ENCODE measurements around the gene IFNAR1. TPM values are rescaled to one million over a fixed set of nuclear protein-coding genes. Genes with fewer than 3 reads are reported as not detected.
"Not testable (repeated sequence)": the region's sequence is repeated elsewhere in the genome, so short reads cannot be mapped to it uniquely, and the experiment has no call there.

IFNAR1 gene
- total and polyA plus RNA-seq, 7 experiments from 2014 or later: 24.7 to 76.2 (median 56.9) TPM

DNA sequence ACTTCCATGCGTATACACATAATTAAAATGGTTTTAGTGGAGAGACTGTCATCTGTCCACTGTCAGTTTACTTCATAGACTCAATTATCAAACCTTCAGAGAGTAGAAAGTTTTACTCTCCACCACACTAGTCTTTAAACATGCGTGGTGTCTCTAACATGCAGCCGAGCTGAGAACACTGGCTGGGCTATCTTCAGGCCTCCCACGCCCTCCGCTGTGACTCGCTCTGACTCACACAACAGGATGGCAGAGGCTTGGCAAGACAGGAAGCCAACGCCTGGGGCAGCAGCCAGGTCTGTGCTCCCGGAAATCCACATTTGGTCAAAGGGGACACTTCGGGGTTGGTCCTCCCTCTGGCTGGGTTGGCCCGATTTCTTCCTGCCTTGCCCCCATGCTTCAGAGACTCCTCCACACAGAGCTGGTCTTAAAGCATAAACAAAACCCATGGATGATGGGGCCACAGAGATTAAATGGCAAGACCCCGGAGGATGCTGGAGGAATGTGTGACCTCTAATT, 55.8 kb downstream of the IFNAR1 start:
- H3K9me3 ChIP-seq (ENCODE audit: control insufficient read depth in 2 of 3, low read length in 3 of 3): no peaks in the 10 kb centered on the region
- no peaks in the 10 kb centered on the region for H3K36me3 ChIP-seq (ENCODE audit: control insufficient read depth in 2 of 3, insufficient read depth in 3 of 3, low read length in 3 of 3)
- Mint-ChIP-seq H3K4me3 (peak overlapping the region; percentile 34 to 98 (median 66)), H3K36me3 (peaks cover 0 to 2% (median 0%) of the 10 kb centered on the region in 5 donors), H3K9me3 (no peaks in the 10 kb centered on the region), H3K4me1 (peaks cover 48 to 70% (median 63%) of the 10 kb centered on the region in 7 donors), H3K27me3 (peaks cover 0 to 40% (median 0%) of the 10 kb centered on the region in 5 donors), H3K27ac (peak overlapping the region; percentile 69 to 91 (median 87))
- H3K27me3 ChIP-seq (ENCODE audit: control insufficient read depth in 2 of 2, insufficient read depth in 2 of 2, low read length in 2 of 2): peaks cover 0 to 6% of the 10 kb centered on the region in 2 donors
- H3K4me1 ChIP-seq (ENCODE audit: control insufficient read depth in 2 of 2, insufficient read depth in 2 of 2, low read length in 2 of 2): peaks cover 45 to 60% of the 10 kb centered on the region in 2 donors
- ATAC-seq: peak; percentile 78
- DNase-seq: peak; percentile 46 to 81 (median 63)
- peak overlapping the region; percentile 53 for H3K27ac ChIP-seq (ENCODE audit: low read depth, low read length)
- ChIA-PET CTCF (interaction anchor here (0.6 to 2.2 kb wide), 7 partner anchors 9 to 198 kb away, joined by 4 to 9 read pairs (median 6); no protein-coding TSS in a partner anchor), POLR2A (interaction anchor here (0.6 to 2.6 kb wide), 9 partner anchors 9 to 99 kb away, joined by 3 to 31 read pairs (median 3); partner anchors contain the start of genes IFNAR1 and TMEM50B)
- peak overlapping the region; percentile 0 for H3K4me3 ChIP-seq (ENCODE audit: low read length)
- intact Hi-C loops (cut with micrococcal nuclease): loop anchor here in 1 of 2 donors (1.0 to 5.0 kb wide), 5 partner anchors 18 to 448 kb away; partner anchors contain the start of genes GART, IFNAR1 and SON

DNA sequence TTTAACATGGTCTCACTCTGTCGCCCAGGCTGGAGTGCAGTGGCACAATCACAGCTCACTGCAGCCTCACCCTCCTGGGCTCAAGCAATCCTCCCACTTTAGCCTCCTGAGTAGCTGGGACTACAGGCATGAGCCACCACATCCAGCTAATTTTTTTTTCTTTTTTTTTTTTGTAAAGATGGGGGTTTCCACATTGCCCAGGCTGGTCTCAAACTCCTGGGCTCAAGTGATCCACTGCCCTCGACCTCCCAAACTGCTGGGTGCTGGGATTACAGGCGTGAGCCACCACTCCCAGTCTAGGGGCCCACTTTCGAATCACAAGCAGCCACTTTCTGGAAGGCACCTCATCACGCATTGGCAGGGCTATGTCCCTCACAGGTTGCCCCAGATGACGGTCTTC, 56.6 kb downstream of the IFNAR1 start:
- not testable (repeated sequence) for H3K36me3 ChIP-seq (ENCODE audit: control insufficient read depth in 2 of 3, insufficient read depth in 3 of 3, low read length in 3 of 3); H3K9me3 ChIP-seq (ENCODE audit: control insufficient read depth in 2 of 3, low read length in 3 of 3); H3K27me3 ChIP-seq (ENCODE audit: control insufficient read depth in 2 of 2, insufficient read depth in 2 of 2, low read length in 2 of 2); H3K4me3 ChIP-seq (ENCODE audit: low read length); H3K36me3 Mint-ChIP-seq; ATAC-seq; H3K9me3 Mint-ChIP-seq; DNase-seq
- peak overlapping the region in 8 of 9 donors; percentile 80 to 91 (median 87) for H3K27ac Mint-ChIP-seq
- H3K27me3 Mint-ChIP-seq: peaks cover 0 to 43% (median 0%) of the 10 kb centered on the region in 5 donors
- peak overlapping the region; percentile 53 for H3K27ac ChIP-seq (ENCODE audit: low read depth, low read length)
- POLR2A ChIA-PET: interaction anchor here (0.7 to 2.6 kb wide), 6 partner anchors 8 to 174 kb away, joined by 3 to 31 read pairs (median 4); no protein-coding TSS in a partner anchor
- peak overlapping the region in 6 of 10 donors; percentile 72 to 98 (median 82) for H3K4me3 Mint-ChIP-seq
- intact Hi-C loops (cut with micrococcal nuclease): loop anchor here in 1 of 2 donors (5.0 kb wide), 3 partner anchors 36 to 449 kb away; partner anchors contain the start of genes GART and SON
- peaks cover 46 to 61% of the 10 kb centered on the region in 2 donors for H3K4me1 ChIP-seq (ENCODE audit: control insufficient read depth in 2 of 2, insufficient read depth in 2 of 2, low read length in 2 of 2)
- H3K4me1 Mint-ChIP-seq: peaks cover 51 to 76% (median 64%) of the 10 kb centered on the region in 7 donors
- CTCF ChIA-PET: interaction anchor here (1.1 to 2.2 kb wide), 3 partner anchors 53 to 197 kb away, joined by 5 to 6 read pairs (median 5); no protein-coding TSS in a partner anchor

DNA sequence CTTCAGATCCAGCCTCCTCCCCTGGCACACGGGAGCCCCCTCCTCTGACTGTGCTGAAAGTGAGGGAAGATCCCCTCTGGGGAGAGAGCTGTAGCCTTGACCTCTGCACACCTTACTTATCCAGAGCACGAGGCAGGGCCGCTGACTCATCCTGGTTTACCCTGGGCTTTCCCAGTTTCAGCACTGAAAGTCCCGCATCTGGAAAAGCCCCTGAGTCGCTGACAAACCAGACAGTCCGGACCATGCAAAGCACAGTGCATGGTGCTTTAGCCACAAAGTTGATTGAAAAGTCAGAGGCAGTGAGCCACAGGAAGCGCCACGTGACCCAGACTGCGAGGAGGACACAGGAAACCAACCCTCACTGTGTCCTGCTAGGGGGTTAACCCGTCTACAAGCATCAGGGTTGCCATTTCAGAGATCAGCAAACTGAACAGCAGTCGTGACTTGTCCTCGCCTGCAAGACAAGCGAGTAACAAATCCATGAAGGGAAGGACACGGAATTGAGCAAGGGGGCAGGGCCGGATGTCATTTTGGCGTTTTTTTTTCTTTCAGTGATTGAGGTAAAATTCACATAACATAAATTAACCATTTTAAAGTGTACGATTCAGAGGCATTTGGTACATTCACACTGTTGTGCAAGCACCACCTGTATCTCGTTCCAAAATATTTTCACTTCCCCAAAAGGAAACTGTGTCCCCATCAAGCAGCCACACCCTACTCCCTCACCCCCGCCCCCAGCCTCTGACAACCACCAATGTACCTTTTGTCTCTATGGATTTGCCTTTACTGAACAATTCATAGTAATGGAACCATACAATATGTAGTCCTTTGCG, 58.5 kb downstream of the IFNAR1 start:
- Histone ChIP-seq H3K27ac (ENCODE audit: low read depth, low read length) (peak overlapping the region; percentile 41), H3K4me1 (ENCODE audit: control insufficient read depth in 2 of 2, insufficient read depth in 2 of 2, low read length in 2 of 2) (peaks cover 46 to 61% of the 10 kb centered on the region in 2 donors), H3K27me3 (ENCODE audit: control insufficient read depth in 2 of 2, insufficient read depth in 2 of 2, low read length in 2 of 2) (no peaks in the 10 kb centered on the region), H3K9me3 (ENCODE audit: control insufficient read depth in 2 of 3, low read length in 3 of 3) (no peaks in the 10 kb centered on the region), H3K36me3 (ENCODE audit: control insufficient read depth in 2 of 3, insufficient read depth in 3 of 3, low read length in 3 of 3) (no peaks in the 10 kb centered on the region), H3K4me3 (ENCODE audit: low read length) (peak overlapping the region; percentile 57)
- ChIA-PET CTCF (no interaction called here), POLR2A (interaction anchor here (1.6 to 3.7 kb wide), 3 partner anchors 19 to 21 kb away, joined by 8 to 16 read pairs (median 10); partner anchors contain the start of gene IFNGR2)
- H3K27ac Mint-ChIP-seq: peak overlapping the region; percentile 64 to 97 (median 87)
- peaks cover 53 to 76% (median 65%) of the 10 kb centered on the region in 7 donors for H3K4me1 Mint-ChIP-seq
- intact Hi-C loops (cut with micrococcal nuclease): loop anchor here (1.0 to 5.0 kb wide), 8 partner anchors 20 to 451 kb away; partner anchors contain the start of genes GART (in 1 of the 2), IFNAR1 (in 1 of the 2), IFNGR2 (in 1 of the 2) and SON (in 1 of the 2)
- peaks cover 0 to 3% (median 0%) of the 10 kb centered on the region in 5 donors for H3K36me3 Mint-ChIP-seq
- H3K9me3 Mint-ChIP-seq: no peaks in the 10 kb centered on the region
- DNase-seq (peak in 7 of 9 donors; percentile 34 to 77 (median 41)), ATAC-seq (peak; percentile 65)
- peaks cover 0 to 43% (median 0%) of the 10 kb centered on the region in 5 donors for H3K27me3 Mint-ChIP-seq
- peak overlapping the region; percentile 80 to 98 (median 88) for H3K4me3 Mint-ChIP-seq

DNA sequence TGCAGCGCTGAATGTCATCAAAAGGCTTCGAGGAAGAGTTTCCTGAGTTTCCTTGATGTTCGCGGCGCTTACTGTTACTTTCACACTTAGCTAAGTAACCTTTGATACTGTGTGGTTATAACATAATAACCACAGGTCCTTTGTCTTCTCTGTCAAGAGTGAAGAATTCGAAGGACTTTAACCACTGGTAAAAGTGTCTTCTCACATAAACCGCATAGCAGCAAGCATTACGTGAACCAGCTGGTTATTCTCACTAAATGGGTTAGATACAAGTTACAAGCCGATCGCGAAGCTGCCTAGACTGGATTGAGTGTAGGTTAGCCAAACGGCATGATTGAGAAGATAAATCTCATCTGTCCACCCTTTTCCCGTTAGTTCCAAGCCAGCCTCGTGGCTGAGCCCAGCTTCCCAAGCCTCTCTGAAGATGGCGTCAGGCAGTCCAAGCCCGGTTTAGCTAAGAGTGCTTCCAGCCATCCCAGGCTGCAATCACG, 60.1 kb downstream of the IFNAR1 start:
- H3K27me3 Mint-ChIP-seq: peaks cover 0 to 50% (median 0%) of the 10 kb centered on the region in 5 donors
- Histone ChIP-seq H3K27me3 (ENCODE audit: control insufficient read depth in 2 of 2, insufficient read depth in 2 of 2, low read length in 2 of 2) (no peaks in the 10 kb centered on the region), H3K4me1 (ENCODE audit: control insufficient read depth in 2 of 2, insufficient read depth in 2 of 2, low read length in 2 of 2) (peaks cover 45 to 54% of the 10 kb centered on the region in 2 donors), H3K36me3 (ENCODE audit: control insufficient read depth in 2 of 3, insufficient read depth in 3 of 3, low read length in 3 of 3) (no peaks in the 10 kb centered on the region), H3K27ac (ENCODE audit: low read depth, low read length) (peak overlapping the region; percentile 5), H3K4me3 (ENCODE audit: low read length) (peak overlapping the region; percentile 22), H3K9me3 (ENCODE audit: control insufficient read depth in 2 of 3, low read length in 3 of 3) (no peaks in the 10 kb centered on the region)
- peak overlapping the region; percentile 63 to 91 (median 80) for H3K27ac Mint-ChIP-seq
- intact Hi-C loops (cut with micrococcal nuclease): loop anchor here (1.0 to 5.0 kb wide), 5 partner anchors 18 to 613 kb away; partner anchors contain the start of genes GART (in 1 of the 2), IFNGR2 (in 1 of the 2) and SON (in 1 of the 2)
- POLR2A ChIA-PET: interaction anchor here (0.8 to 3.7 kb wide), 14 partner anchors 8 to 195 kb away, joined by 3 to 22 read pairs (median 4); partner anchors contain the start of genes IFNAR1 and IFNGR2
- ATAC-seq (peak; percentile 59), DNase-seq (peak in 7 of 9 donors; percentile 56 to 77 (median 70))
- CTCF ChIA-PET: interaction anchor here (0.6 to 2.1 kb wide), 8 partner anchors 10 to 188 kb away, joined by 3 to 9 read pairs (median 4); no protein-coding TSS in a partner anchor
- peaks cover 54 to 66% (median 58%) of the 10 kb centered on the region in 7 donors for H3K4me1 Mint-ChIP-seq
- no peaks in the 10 kb centered on the region for H3K9me3 Mint-ChIP-seq
- peaks cover 0 to 3% (median 0%) of the 10 kb centered on the region in 5 donors for H3K36me3 Mint-ChIP-seq
- peak overlapping the region; percentile 68 to 98 (median 82) for H3K4me3 Mint-ChIP-seq

DNA sequence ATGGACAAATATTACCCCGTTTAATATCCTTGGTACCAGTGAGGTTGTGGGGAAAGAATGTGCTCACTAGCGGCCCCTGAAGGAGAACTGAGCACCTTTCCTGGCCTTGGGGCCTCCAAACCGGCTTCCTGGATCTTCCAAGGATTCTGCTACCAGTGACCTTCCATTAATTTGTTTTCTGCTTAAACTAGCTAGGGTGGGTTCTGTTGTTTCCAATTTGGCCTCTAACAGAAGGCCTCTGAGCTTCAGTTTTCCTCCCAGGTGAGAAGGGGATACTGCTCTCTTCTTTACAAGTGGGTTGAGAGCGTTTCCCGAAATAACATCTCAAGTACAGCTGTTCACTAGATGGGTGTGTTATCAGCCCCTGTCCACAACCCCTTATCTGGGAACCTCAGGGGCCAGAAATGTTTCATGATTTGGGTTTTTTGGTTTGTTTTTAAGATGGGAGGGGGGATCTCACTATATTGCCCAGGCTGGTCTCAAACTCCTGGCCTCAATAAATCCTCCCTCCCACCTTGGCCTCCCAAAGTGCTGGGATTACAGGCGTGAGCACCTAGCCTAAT, 61.5 kb downstream of the IFNAR1 start:
- POLR2A ChIA-PET: interaction anchor here (0.8 to 3.7 kb wide), 2 partner anchors 10 to 16 kb away, joined by 3 to 16 read pairs; partner anchors contain the start of gene IFNGR2
- Histone ChIP-seq H3K4me1 (ENCODE audit: control insufficient read depth in 2 of 2, insufficient read depth in 2 of 2, low read length in 2 of 2) (peaks cover 31 to 40% of the 10 kb centered on the region in 2 donors), H3K27me3 (ENCODE audit: control insufficient read depth in 2 of 2, insufficient read depth in 2 of 2, low read length in 2 of 2) (no peaks in the 10 kb centered on the region), H3K4me3 (ENCODE audit: low read length) (no peak overlapping the region), H3K27ac (ENCODE audit: low read depth, low read length) (no peak overlapping the region), H3K9me3 (ENCODE audit: control insufficient read depth in 2 of 3, low read length in 3 of 3) (no peaks in the 10 kb centered on the region), H3K36me3 (ENCODE audit: control insufficient read depth in 2 of 3, insufficient read depth in 3 of 3, low read length in 3 of 3) (no peaks in the 10 kb centered on the region)
- Mint-ChIP-seq H3K9me3 (no peaks in the 10 kb centered on the region), H3K36me3 (peaks cover 0 to 1% (median 0%) of the 10 kb centered on the region in 5 donors), H3K4me1 (peaks cover 41 to 52% (median 46%) of the 10 kb centered on the region in 7 donors), H3K27ac (peak overlapping the region in 3 of 9 donors; percentile 8 to 91 (median 49)), H3K4me3 (peak overlapping the region in 1 of 10 donors; percentile 11), H3K27me3 (peaks cover 0 to 56% (median 4%) of the 10 kb centered on the region in 5 donors)
- intact Hi-C loops (cut with micrococcal nuclease): no loop called here
- no peak for DNase-seq
- CTCF ChIA-PET: interaction anchor here (0.9 to 2.1 kb wide), 3 partner anchors 42 to 124 kb away, joined by 4 to 6 read pairs (median 4); no protein-coding TSS in a partner anchor
- ATAC-seq: no peak

Data from naive thymus-derived CD4-positive, alpha-beta T cell (primary cell).